Measurements from ENCODE around the gene CD207.

Gene CD207

DNA sequence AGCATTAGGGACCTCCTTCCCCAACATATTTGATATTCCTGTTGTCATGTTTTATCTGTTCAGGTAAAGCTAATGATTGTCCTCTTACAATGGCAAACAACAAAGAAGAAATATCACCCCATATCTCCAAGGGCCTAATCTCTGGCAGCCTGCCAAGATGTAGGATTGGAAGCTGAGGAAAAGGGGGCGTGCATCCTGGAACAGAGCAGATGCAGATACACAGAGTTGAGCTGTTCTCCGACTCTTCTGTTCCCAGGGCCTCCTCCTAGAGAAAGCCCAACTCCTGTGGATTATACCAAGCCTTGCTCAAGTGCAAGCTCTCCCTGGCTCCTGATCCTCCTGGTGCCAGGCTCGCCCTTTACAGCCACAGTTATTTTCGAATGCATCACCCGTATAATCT is 35.2 kb upstream of the CD207 start:
- Histone ChIP-seq H3K27me3 (ENCODE audit: insufficient read depth, low read depth) (no peaks in the 10 kb centered on the region), H3K4me3 (IDR thresholded peaks at IDR 0.05; ENCODE audit: insufficient read depth, low read depth, low read length) (peak overlapping the region; percentile 65), H3K27ac (no peak overlapping the region), H2AFZ (ENCODE audit: low read depth) (peak overlapping the region; percentile 74; the same call in 1 of the 2 replicates), H3K4me2 (peak overlapping the region; percentile 90; the same call in 1 of the 2 replicates), H3K4me1 (ENCODE audit: low read depth, poor library complexity, severe bottlenecking) (peaks cover 10% of the 10 kb centered on the region), H3K79me2 (ENCODE audit: insufficient read depth, low read depth) (no peaks in the 10 kb centered on the region), H3K36me3 (ENCODE audit: insufficient read depth) (no peaks in the 10 kb centered on the region), H4K20me1 (ENCODE audit: insufficient read depth) (no peaks in the 10 kb centered on the region), H3K9ac (no peak overlapping the region)
- TF ChIP-seq, protein P1, sequence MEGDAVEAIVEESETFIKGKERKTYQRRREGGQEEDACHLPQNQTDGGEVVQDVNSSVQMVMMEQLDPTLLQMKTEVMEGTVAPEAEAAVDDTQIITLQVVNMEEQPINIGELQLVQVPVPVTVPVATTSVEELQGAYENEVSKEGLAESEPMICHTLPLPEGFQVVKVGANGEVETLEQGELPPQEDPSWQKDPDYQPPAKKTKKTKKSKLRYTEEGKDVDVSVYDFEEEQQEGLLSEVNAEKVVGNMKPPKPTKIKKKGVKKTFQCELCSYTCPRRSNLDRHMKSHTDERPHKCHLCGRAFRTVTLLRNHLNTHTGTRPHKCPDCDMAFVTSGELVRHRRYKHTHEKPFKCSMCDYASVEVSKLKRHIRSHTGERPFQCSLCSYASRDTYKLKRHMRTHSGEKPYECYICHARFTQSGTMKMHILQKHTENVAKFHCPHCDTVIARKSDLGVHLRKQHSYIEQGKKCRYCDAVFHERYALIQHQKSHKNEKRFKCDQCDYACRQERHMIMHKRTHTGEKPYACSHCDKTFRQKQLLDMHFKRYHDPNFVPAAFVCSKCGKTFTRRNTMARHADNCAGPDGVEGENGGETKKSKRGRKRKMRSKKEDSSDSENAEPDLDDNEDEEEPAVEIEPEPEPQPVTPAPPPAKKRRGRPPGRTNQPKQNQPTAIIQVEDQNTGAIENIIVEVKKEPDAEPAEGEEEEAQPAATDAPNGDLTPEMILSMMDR (conservative IDR thresholded peaks at IDR 0.05; ENCODE audit: low read depth, low read length), result no peak

DNA sequence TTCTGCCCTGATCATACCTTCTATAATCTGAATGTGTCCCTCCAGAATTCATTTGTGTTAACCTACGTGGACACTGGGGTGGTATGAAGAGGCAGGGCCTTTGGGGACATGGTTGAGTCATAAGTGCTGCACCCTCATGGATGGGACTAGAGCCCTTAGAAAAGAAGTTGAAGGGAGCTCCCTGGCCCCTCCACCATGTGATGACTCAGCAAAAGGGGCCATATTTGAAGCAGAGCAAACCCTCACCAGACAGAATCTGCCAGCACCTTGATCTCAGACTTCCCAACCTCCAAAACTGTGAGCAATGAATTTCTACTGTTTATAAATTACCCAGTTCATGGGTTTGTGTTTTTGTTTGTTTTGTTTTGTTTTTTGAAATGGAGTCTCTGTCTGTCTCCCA is 33.4 kb upstream of the CD207 start:
- H3K27ac ChIP-seq, result no peak overlapping the region
- no peak overlapping the region for H3K4me3 ChIP-seq (IDR thresholded peaks at IDR 0.05; ENCODE audit: insufficient read depth, low read depth, low read length)
- H3K4me2 ChIP-seq, result no peak overlapping the region
- TF ChIP-seq, protein P1 (conservative IDR thresholded peaks at IDR 0.05; ENCODE audit: low read depth, low read length), result no peak
- H3K79me2 ChIP-seq (ENCODE audit: insufficient read depth, low read depth), result no peaks in the 10 kb centered on the region
- H3K36me3 ChIP-seq (ENCODE audit: insufficient read depth), result no peaks in the 10 kb centered on the region
- H3K4me1 ChIP-seq (ENCODE audit: low read depth, poor library complexity, severe bottlenecking), result peaks cover 10% of the 10 kb centered on the region
- no peaks in the 10 kb centered on the region for H3K27me3 ChIP-seq (ENCODE audit: insufficient read depth, low read depth)
- H4K20me1 ChIP-seq (ENCODE audit: insufficient read depth), result no peaks in the 10 kb centered on the region
- H3K9ac ChIP-seq, result no peak overlapping the region
- peak overlapping the region; percentile 19; the same call in 1 of the 2 replicates for H2AFZ ChIP-seq (ENCODE audit: low read depth)

DNA sequence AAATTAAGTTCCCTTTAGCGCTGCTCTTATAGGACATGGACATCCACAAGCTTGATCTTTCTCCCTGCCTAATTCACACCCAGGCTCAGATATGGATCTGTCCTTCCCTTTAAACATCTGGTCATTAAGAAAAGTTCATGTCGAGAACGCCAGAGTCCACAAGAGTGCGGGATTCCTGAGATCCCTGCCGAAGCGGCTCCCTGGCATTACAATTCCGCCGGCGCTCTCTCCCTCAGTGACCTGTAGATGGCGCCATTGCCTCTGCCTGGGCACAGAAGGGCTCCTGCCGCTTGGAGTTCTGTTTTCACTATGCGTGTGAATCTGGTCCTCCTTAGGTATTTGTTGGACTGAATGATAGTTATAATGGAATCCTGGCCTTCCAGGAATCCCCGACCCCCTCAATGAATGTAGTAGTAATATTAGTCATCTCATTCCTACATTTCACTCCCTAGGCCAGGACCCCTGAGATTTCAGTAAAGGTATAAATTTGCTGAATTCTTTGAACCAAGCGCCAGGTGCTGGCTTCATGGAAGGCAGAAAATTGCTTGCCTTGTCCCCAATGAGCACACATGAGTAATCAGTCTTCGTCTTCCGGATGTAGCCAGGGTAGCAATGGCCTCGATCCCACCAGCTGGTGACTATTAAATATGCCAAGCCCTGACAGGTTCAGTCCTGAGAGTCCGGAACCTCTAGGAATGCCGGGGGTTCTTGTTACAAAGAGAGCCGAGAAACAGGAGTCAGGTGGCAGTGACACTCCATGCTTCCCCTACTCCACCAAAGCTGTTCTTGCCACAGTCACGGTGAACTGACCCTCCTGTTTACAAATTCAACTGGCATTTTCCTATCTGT is 26.4 kb upstream of the CD207 start:
- TF ChIP-seq, protein P1 (conservative IDR thresholded peaks at IDR 0.05; ENCODE audit: low read depth, low read length), result peak; percentile 98
- no peaks in the 10 kb centered on the region for H3K79me2 ChIP-seq (ENCODE audit: insufficient read depth, low read depth)
- H4K20me1 ChIP-seq (ENCODE audit: insufficient read depth), result no peaks in the 10 kb centered on the region
- H2AFZ ChIP-seq (ENCODE audit: low read depth), result peak overlapping the region; percentile 32; the same call in 1 of the 2 replicates
- no peak overlapping the region for H3K9ac ChIP-seq
- no peak overlapping the region for H3K27ac ChIP-seq
- H3K4me1 ChIP-seq (ENCODE audit: low read depth, poor library complexity, severe bottlenecking), result no peaks in the 10 kb centered on the region
- H3K4me3 ChIP-seq (IDR thresholded peaks at IDR 0.05; ENCODE audit: insufficient read depth, low read depth, low read length), result no peak overlapping the region
- H3K36me3 ChIP-seq (ENCODE audit: insufficient read depth), result no peaks in the 10 kb centered on the region
- H3K4me2 ChIP-seq, result peak overlapping the region; percentile 38
- no peaks in the 10 kb centered on the region for H3K27me3 ChIP-seq (ENCODE audit: insufficient read depth, low read depth)

DNA sequence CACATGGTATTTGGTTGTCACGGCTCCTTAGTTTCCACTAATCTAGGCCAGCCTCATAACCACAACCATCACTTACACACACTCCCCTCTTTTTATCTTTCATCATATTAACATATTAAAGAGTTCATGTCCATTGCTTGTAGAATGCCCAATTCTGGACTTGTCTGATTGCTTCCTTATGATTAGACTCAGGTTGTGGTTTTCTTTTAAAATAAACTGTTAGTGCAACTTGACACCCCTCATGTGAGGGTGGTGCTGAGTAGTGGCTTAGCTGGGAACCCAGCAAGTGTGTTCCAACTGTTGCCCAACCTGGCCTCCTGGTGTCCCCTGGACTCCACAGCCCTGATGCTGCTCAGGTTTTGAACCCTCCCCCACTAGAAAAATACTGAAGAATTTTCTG is 20.1 kb upstream of the CD207 start:
- H2AFZ ChIP-seq (ENCODE audit: low read depth), result no peak overlapping the region
- H4K20me1 ChIP-seq (ENCODE audit: insufficient read depth), result no peaks in the 10 kb centered on the region
- H3K27me3 ChIP-seq (ENCODE audit: insufficient read depth, low read depth), result no peaks in the 10 kb centered on the region
- no peak overlapping the region for H3K27ac ChIP-seq
- no peak overlapping the region for H3K4me2 ChIP-seq
- H3K9ac ChIP-seq, result no peak overlapping the region
- no peaks in the 10 kb centered on the region for H3K36me3 ChIP-seq (ENCODE audit: insufficient read depth)
- TF ChIP-seq, protein P1 (conservative IDR thresholded peaks at IDR 0.05; ENCODE audit: low read depth, low read length), result no peak
- H3K4me1 ChIP-seq (ENCODE audit: low read depth, poor library complexity, severe bottlenecking), result no peaks in the 10 kb centered on the region
- H3K4me3 ChIP-seq (IDR thresholded peaks at IDR 0.05; ENCODE audit: insufficient read depth, low read depth, low read length), result no peak overlapping the region
- no peaks in the 10 kb centered on the region for H3K79me2 ChIP-seq (ENCODE audit: insufficient read depth, low read depth)
